Stimulated activated CD4-positive, alpha-beta T cell treated with anti-CD3 and anti-CD28 coated beads, Interleukin-2, amount 100 ng/mL, for 4 hours (primary cell): ENCODE data around the gene TRIO.

Experiments
- DNase-seq: peaks from one replicate; pipeline ENCODE4 v3.0.0-alpha.2; 2020; ENCODE audit warnings: low read depth

Gene TRIO

GRCh38 chr5:14209222-14209822, 66.2 kb downstream of the TRIO start:
- DNase-seq: no peak

GRCh38 chr5:14209836-14210235, 66.7 kb downstream of the TRIO start:
- no peak for DNase-seq

DNA sequence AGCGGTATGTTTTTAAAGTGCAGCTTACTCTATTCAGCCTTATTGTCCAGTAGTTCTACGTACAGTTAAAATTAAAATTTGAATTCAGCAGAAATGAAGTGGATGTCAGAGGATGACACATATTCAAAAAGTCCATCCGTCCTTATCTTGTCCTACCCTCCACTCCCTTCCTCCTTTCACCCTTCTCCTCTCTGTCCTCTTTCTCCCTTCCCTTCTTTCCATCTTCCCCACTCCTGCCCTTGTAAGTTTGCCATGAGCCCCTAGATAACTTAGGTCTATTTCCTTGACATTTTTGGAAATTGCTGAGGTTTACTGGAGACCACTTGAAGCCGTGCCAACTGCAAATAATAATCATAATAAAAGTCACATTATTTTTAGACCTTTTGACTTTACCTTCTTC, 67.6 kb downstream of the TRIO start:
- no peak for DNase-seq

- no peak for DNase-seq
These were observed 69.0 kb downstream of the TRIO start for GRCh38 chr5:14211818-14212803.

DNA sequence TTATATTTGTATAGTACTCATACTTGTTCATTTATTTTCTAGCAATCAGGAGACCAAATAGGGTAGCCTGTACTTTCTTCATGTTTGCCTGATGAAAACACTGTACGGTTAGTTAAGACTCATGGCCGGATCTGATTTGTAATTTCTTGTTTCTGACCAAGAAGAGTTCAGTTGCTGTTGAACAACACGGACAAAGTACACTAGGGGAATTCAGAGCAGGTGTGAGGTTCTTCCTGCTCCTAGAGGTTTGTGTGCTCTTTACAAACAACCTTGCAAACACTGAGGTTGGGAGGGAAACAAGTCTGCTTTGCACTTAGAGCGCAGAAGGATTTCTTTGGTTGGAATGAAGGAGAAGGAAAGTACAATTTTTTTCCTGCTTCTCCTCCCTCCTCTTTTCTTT, 69.7 kb downstream of the TRIO start:
- DNase-seq: no peak

GRCh38 chr5:14213253-14213652, 70.1 kb downstream of the TRIO start:
- DNase-seq: no peak

DNA sequence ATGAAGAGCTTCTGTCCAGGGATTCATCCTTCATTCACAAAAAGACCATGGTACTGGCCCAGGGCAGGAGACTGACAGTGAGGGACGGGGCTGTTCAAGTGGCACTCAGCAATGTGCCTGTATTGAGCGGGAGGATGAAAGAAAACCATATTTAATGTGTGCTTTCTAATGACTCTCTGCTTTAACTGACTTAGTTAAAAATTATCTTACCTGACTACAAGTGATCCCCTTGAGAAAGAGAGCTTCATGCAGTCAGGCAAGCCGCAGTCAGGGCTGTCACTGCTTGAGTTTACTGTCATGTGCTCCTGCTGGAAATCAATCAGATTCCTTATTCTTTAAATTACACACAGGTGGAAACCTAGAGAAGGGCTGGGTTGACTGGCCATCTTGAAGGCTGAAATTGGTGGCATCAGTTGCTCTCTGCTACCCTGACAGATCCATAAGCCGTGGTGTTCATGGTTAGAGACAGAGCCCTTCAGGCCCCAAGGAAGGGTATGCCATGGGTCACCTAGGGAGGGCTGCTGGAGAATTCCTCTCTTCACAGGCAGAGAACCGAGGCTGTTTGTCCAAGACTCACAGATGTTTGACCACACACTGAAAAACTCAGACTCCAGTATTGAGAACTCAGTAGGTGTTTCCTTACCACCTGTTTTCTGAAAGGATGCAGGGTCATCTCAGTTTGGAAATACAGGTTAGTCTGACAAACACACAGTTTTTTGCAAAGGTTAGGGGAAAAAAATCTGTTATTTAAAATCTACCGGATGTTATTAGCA, 70.9 kb downstream of the TRIO start:
- DNase-seq: no peak

GRCh38 chr5:14215901-14216300, 72.8 kb downstream of the TRIO start:
- DNase-seq: no peak

DNA sequence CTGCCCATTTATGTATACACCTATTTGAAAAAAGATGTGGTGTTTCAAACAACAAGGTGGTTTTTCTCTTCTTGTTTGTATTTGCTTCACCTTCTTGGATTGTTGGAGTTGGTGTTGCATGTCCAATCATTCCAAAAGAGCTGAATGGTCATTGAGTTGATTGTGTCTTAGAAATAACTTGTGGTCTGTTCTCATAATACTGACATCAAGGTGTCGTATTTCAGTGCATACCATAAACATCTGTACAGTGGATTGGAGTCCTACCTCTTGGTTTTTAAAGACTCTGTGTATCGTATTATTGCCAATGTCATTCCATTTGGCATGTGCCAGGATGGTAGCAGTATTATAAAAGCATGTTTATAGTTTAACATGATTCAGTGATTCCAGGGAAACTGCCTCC, 73.2 kb downstream of the TRIO start:
- no peak for DNase-seq

- DNase-seq: no peak
These were observed 73.8 kb downstream of the TRIO start for GRCh38 chr5:14216902-14217301.

DNA sequence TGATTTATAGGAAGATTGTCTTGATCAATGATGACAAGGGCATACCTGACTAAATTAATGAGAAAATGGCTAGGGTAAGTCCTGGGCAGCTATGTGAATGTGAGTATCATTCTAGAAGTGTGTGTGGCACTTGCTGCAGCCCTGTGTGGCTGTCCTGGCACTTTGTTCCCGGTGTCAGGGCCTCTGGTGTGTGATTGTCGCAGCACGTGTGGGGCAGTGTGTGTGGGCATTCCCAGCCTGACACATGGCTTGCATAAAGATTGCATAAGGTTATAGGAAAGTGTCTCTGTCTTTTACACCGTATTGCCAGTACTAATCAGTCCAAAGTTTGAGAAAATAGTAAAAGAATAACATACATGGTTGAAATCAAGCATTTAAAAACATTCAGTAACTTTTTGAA, 74.4 kb downstream of the TRIO start:
- DNase-seq: no peak

GRCh38 chr5:14218011-14218410, 74.9 kb downstream of the TRIO start:
- no peak for DNase-seq

GRCh38 chr5:14218480-14218879, 75.3 kb downstream of the TRIO start:
- DNase-seq: no peak

DNA sequence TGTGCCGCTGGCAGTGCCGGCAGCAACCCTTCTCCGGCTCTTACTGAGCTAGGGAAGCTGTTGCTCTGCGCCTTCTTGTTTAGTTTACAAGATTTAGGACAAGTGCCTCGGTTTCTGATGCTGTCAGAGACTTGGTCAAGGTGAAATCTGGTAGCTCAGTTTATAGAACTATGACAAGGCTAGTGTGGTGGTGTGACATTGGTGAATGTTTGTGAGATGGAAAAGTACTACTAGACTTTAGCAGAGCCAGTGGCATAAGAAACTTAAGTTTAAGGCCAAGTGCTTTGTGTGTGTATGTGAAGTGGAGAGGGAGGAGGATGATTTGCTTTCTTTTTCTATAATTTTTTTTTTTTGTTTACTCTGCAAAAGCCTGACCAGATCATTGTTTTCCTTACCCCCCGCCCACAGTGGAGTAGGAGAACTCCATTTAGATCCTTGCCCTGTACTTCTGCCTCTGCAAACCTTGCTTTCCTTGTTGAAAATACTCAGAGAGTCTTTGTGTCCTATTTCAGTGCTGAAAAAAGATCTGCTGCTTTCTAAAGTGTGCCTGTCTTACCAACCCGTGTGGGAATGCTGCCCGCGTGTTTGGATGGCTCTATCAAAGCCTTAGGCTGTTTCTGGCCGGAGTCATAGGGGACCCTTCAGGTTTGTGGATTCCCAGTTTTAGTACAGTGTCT, 75.9 kb downstream of the TRIO start:
- no peak for DNase-seq

GRCh38 chr5:14219800-14220512, 76.8 kb downstream of the TRIO start:
- no peak for DNase-seq

DNA sequence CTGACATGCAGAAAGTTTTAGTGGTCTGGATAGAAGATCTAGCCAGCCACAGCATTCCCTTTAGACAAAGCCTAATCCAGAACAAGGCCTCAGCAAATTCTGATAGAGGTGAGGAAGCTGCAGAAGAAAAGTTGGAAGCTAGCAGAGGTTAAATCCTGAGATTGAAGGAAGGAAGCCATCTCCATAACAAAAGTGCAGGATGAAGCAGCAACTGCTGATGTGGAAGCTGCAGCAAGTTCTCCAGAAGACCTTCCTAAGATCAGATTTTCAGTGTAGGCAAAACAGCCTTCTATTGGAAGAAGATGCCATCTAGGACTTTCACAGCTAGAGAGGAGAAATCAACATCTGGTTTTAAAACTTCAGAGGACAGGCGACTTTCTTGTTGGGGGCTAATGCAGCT, 77.5 kb downstream of the TRIO start:
- no peak for DNase-seq

- no peak for DNase-seq
These were observed 78.6 kb downstream of the TRIO start for GRCh38 chr5:14221732-14222131.

DNA sequence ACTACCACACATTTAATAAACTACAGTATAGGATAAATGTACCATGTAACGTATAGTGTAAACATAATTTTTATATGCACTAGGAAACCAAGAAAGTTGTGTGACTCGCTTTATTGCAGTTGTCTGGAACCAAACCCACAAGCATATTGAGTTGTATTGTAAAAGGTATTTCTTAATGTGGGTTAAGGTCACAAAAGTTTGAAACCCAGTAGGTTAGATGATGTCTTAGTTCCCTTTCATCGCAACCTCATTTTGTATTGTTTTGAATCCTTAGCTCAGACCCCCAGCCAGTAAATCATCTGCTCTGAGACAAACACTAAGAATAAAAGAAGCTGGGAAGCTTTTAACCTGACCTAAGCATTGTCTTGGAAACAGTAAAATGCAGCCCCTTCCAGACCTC, 79.1 kb downstream of the TRIO start:
- no peak for DNase-seq

DNA sequence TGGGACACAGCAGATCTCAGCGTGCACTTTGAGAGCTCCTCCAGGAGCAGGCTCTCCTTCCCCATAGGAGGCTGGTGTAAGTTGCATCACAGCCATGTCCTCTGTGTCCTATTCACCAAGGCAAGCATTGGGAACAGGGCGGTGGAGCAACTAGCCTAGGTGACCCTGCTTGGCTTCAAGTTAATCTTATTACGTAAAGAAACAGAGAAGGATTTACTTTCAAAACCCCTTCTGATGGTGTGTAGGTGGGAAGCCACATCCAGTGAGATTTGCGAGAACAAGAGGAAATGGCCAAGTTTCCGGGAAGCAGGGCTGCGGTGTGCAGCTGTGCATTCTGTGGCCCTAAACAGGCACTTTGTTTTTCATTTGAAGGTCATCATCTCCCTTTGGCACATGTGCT, 80.2 kb downstream of the TRIO start:
- DNase-seq: no peak

DNA sequence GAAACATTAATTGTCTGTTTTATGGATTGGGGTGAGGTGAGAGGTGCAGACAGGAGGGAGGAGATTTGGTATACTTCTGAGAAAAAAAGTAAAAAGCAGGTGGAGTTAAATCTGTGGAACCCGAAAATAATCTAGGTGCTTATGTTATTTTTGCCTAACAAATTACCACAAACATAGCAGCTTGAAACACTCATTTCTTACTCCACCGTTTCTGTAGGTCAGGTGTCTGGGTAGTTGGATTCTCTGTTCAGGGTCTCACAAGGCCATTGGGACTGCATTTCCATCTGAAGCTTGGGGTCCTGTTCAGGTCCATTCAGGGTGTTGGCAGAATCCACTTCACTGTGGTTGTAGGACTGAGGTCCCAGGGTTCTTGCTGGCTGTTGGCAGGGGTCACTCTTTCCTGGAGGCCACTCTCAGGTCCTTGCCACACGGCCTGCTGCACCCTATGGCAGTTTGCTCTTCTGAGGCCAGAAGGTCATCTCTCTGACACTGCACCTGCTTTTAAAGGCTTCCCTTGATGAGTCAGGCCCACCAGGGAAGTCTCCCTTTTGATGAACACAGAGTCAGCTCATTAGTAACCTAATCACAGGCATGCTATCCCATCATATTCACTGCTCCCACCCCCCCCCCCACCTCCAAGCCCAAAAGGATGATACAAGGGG, 82.2 kb downstream of the TRIO start:
- DNase-seq: no peak

- DNase-seq: no peak
These were observed 83.0 kb downstream of the TRIO start for GRCh38 chr5:14226149-14226548.
